ENCODE results near the gene SRRM4.
"Not testable (repeated sequence)": the region's sequence is repeated elsewhere in the genome, so short reads cannot be mapped to it uniquely, and the experiment has no call there.

The SRRM4 gene

DNA sequence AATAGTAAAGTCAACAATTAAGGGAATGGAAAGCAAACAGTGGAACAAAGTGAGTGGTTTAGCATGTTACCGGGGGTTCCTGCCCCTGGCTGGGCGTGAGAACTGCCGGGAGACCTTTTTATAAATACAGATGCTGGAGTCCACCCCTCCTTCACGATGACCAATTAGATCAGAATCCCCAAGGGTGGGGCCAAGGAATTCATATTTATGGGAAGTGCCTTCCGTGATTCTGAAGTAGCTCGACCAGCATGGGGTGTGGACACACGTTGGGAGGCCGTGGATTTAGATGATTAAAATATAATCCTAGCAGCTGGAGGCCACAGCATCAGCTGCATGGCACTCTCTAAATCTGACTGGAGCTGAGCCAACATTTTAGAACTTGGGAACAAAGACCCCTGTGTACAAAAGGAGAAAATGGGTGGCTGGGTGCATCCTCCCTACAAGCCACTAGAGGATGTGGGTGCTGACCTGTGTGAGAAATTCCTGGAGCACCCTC lies 87.9 kb downstream of the SRRM4 start:
- no peak for DNase-seq (ENCODE audit: low read depth, low spot score)

DNA sequence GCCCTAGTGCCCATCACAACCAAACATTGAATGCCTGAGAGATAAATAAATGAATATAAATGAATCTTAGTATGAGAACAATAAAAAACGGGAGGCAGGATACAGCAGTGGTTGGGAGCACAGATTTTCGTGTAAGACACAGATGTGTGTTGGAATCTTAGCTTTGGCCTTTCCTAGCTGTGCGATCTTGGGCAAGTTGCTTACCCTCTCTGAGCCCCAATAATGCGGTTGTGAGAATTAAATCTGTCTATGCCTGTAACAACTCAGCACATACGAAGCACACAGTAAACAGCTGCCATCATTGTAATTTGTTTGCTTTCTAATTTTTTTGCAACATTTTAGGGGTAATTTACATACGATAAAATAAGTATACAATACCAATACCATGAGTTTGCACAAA lies 89.8 kb downstream of the SRRM4 start:
- DNase-seq (ENCODE audit: low read depth, low spot score), result no peak

DNA sequence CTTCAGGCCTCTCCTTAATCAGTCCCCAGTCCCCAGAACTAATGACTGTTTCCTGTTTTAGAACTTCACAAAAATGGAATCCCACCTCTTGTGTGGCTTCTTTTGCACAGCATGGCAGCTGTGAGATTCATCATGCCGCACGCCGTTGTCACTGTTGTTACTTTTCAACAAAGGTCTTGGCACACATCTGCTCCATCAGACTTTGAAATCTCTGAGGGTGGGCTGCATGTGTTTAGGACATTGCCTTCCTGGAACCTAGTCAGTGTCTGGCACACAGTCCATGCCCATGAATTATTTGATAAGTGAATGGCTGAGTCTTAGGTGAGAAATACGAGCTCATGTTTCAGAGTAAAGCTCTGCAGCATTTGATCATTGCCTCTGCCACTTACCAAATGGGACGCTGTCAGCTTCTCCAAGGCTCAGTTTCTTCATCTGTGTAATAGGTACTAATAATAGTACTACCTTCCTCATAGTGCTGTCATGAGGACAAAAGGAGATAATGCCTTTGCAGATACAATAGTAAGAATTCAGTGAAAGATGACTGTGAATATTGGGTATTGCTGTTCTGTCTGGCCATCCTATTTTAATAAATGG lies 90.4 kb downstream of the SRRM4 start:
- no peak for DNase-seq (ENCODE audit: low read depth, low spot score)

DNA sequence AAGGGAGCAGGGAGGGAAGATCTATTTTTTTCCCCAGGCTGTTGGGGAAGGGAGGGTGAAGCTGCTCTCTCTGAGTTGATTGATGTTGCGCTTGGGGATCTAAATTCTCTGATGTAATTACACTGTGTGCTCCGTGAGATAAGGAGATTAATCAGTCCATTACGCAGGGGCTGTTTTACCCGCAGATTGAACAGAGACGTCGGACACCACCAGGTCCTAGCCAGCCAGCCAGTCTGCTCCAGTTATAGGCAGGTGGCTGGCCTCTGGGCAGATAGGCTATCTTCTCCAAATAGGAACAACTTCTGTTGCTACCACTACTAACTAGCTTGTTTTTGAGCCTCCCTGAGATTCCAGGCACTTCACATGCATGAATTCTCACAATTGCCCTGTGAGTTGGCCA lies 91.1 kb downstream of the SRRM4 start:
- no peak for DNase-seq (ENCODE audit: low read depth, low spot score)

DNA sequence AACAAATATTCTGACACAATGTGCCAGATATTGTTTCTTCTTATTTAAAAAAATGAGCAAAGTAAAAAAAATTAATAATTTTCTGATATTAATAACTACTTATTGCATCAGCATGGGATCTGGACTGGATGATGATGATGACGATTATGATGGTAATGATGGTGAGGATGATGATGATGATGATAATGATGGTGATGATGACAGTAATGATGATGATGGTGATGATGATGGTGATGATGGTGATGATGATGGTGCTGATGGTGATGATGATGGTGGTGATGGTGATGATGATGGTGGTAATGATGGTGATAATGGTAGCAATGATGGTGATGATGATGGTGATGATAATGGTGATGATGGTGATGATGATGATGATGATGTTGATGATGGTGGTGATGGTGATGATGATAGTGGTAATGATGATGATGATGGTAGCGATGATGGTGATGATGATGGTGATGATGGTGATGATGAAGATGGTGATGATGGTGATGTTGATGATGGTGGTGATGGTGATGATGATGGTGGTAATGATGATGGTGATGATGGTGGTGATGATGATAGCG lies 94.0 kb downstream of the SRRM4 start:
- DNase-seq (ENCODE audit: low read depth, low spot score), result no peak

DNA sequence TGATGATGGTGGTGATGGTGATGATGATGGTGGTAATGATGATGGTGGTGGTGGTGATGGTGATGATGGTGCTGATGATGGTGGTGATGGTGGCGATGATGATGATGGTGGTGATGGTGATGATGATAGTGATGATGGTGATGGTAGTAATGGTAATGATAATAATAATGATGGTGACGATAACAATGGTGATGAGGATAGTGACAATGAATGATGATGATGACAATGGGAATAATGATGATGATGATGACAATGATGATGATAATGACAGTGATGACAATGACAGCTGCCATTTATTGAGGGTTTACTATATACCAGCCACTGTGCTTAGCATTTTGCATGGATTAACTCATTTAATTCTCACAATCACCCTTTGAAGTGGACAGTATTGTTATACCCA lies 94.6 kb downstream of the SRRM4 start:
- DNase-seq (ENCODE audit: low read depth, low spot score), result no peak

DNA sequence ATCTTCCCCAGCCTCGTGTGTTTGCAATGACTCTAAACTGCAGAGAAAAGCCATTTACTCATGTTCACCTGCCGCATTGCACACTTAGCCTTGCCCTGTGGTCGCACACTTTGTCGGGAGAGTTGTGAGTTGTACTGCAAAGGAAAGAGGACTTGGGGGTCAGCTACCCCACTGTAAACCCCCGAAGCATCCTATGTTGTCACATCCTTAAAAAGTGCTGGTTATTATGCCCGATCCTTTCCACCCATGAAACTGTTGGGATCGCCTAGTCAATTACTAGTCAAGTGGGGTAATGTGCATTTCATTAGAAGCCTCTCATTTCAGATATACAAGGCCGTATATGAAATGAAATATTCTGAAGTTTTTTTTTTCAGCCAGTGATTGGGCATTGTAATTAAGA lies 98.2 kb downstream of the SRRM4 start:
- DNase-seq (ENCODE audit: low read depth, low spot score), result no peak

DNA sequence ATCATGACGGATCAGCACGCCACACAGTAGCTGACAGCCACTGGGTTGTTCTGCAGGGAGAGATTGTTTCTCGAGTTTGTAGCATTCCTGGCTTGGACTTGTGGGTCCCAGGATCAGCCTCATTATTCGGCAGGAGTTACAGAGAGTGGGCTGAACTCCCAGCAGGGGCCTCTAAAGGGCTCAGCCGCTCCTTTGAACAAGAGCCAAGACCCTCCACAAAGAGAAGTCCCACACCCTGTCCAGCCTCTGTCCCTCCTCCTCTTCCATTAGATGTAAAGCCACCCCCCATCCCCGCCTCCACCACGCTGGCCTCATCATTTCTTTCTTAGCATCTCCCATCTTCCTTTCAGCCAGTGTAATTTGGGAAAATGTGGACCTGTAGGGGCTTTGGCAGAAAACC lies 100.7 kb downstream of the SRRM4 start:
- no peak for DNase-seq (ENCODE audit: low read depth, low spot score)

DNA sequence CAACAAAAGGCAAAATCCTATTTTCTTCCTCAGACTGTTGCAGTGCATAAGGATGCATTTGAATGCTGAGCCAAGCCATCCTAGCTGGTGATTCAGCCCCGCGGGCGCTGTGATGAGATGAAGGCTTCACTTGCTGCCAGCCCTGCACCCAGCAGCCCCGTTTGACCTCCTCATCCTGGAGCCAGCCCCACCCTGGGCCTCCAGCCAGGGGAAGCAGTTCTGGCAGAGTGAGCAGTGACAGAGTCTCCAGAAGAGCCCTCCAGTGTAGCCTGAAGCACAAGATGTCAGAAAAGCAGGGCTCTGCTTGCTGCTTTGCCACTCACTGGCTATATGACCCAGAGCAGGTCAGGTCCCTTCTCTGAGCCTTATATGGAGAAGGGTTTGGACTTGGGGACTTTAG lies 101.2 kb downstream of the SRRM4 start:
- DNase-seq (ENCODE audit: low read depth, low spot score), result no peak

DNA sequence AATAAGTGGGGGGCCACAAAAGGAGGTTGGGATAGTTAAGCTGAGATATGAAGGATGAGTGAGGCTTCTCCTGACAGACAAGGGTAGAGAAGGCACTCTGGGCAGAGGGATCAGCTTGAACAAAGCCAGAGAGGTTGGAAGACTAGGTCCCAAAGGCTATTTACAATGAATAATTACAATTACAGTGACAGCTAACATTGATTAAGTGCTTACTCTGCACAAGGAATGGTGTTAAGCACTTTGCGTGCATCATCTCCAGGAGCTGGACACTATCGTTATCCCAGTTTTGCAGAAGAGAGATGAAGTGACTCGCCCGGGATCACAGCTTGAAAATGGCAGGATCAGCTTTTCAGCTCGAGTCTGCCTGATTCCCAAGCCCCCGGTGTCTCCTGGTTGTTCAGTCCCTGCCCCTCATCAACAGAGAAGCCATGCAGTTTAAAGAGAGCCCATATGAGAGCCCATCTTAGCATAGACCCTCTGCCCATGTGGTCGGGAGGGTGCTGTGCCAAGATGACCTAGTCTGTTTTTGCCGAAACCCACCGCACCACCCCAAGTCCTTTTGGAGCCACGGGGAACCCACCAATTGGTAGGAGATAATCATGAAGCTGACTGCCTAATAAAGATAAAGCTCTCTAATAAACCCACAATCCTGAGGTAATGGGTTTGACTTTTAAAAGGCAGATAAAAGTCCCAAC lies 107.5 kb downstream of the SRRM4 start:
- DNase-seq (ENCODE audit: low read depth, low spot score), result no peak

DNA sequence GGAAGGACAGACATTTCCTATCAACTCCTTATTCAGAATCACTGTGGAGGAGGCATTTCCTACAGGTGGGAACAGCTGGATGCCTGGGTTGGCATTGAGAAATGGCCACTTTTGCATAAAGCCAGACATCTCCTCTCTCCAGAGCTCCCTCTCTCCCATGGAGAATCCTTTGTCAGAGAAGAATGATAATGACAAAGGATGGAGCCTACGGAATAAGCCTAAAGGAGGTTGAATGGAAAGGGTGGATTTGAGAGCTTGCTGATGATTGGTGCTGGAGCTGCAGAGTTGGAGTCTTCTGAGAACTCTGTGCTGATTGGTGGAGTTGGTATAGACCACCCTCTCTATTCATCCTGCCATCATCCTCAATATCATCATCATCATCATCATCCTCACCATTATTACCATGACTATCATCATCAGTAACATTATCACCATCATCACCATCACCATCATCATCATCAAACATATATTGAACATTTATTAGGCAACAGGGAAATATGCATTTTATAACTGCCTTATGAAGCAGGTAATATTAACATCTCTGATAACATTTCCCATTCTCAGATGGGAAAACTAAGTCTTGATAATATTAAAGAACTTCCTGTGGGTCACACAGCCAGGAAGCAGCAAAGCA lies 108.2 kb downstream of the SRRM4 start:
- no peak for DNase-seq (ENCODE audit: low read depth, low spot score)

DNA sequence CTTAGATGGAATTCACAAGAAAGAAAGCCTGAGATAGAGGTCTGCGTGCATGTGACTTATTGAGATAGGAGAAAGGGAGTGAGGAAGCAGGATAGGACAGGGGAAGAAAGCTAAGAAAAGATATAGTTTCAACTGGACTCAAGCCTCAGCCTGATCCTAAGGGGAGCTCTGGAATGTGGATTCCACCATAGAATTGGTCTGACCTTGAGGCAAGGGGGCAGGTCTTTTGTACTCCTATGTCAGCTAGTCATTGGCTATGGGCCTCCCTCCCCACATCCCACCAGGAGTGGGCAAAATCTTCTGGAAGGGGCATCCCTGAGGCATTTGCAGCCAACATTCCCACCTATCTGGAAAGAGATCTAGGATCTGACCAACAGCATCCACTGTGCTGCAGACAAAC lies 108.9 kb downstream of the SRRM4 start:
- DNase-seq (ENCODE audit: low read depth, low spot score), result no peak

DNA sequence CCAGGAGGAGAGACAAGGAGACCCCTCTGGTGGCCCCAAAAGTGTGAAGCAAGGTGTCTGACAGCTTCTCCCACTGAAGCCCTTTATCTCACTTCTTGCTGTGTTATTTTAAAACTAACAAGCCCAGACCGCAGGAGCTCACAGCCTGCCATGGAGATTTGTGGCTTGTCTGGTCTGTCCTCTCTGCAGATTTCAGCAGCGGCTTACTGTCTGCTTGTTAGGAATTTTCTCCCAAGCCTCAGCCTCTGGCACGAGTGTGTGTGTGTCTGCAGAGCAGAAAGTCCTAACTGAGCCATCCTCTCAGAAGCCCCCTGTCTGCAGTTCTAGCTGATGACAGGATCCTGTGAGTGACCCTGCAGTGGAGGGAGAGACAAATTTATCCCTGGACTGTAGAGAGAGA lies 109.5 kb downstream of the SRRM4 start:
- no peak for DNase-seq (ENCODE audit: low read depth, low spot score)

DNA sequence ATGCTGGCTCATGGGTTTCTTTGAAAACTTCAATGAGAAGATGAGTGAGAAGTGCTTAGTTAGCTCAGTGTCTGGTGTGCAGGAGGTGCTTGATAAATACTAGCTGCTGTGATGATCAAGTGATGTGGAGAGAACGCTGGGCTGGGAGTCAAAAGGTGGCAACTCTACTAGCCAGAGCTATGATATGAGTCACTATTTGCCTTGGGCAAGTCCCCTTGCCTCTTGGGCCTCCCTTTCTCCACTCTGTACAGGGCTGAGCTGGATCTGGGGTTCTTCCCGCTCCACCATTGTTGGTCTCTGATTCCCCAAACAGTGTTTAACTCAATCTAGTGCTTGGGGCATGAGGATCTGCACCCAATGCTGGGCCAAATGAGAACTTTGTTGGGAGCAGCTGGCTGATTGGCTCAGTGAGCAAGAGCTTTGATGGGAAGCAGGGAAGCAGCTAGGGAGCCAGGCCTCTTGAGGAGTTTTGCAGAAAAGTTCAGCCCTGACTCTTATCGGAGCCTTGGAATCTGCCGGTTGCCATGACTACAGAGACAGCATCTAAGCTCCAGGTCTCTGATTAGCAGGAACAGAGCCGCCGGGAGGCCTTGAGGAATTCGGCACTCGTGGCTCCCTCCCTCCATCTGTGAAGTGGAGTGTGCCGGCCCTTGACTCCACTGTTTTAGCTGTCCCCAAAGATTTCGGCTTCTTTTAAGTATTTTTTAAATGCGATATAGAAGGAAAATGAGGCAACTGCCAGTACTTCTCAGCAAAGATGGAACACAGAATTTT lies 115.3 kb downstream of the SRRM4 start:
- DNase-seq (ENCODE audit: low read depth, low spot score), result no peak

DNA sequence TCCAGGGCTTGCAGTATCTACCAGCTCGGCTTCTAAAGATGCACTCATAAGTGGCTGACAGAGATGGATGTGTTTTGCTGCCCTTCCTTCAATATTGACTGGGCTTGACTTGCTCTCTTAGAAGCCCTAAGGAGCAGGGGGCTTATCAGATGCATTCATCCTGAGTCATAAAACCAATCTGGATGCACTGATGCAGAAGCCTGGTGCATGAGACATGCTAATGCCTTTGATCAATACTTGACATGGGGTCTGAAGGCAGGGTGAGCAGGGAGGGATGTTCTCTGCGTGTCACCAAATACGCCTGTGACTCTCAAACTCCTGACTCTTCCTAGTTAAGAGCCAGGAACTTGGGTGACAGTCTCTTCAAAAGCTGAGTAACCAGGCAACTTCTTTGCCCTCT lies 119.6 kb downstream of the SRRM4 start:
- no peak for DNase-seq (ENCODE audit: low read depth, low spot score)

DNA sequence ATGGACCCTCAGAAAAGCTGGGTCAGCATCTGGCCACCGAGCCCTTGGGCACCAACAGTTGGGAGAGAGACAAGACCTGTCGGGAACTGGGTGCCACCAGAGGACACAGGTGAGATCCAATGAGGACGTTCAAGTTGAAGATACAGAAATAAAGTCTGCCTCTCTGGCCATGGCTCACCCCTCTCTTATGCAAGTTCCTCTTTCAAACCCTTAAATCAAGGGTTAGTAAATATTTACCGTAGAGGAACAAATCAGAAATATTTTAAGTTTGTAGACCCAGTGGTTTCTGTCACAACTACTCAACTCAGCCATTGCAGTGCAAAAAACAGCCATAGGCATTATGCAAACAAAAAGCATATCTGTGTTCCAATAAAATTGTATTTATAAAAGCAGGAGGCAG lies 120.9 kb downstream of the SRRM4 start:
- DNase-seq (ENCODE audit: low read depth, low spot score), result no peak

DNA sequence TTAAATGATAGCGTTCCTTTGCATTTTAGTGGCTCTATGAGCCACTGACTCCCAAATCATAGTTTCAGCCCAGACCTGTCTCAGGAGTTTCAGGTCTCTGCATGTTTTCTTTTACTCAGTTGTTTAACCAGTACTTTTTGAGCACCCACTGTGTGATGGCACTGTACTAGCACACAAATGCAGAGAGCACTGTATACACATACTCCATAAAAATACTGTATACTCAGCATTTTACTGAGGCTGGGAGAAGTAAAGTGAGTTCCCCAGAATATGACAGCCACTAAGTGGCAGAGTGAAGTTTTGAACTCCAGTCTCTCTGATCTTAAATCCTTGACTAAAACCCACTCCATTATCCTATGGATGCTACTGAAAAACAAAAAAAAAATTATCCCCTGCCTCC lies 121.4 kb downstream of the SRRM4 start:
- DNase-seq (ENCODE audit: low read depth, low spot score), result no peak

DNA sequence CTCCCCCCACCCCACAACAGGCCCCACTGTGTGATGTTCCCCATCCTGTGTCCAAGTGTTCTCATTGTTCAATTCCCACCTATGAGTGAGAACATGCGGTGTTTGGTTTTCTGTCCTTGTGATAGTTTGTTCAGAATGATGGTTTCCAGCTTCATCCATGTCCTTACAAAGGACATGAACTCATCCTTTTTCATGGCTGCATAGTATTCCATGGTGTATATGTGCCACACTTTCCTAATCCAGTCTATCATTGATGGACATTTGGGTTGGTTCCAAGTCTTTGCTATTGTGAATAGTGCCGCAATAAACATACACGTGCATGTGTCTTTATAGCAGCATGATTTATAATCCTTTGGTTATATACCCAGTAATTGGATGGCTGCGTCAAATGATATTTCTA lies 123.6 kb downstream of the SRRM4 start:
- DNase-seq (ENCODE audit: low read depth, low spot score), result not testable (repeated sequence)

DNA sequence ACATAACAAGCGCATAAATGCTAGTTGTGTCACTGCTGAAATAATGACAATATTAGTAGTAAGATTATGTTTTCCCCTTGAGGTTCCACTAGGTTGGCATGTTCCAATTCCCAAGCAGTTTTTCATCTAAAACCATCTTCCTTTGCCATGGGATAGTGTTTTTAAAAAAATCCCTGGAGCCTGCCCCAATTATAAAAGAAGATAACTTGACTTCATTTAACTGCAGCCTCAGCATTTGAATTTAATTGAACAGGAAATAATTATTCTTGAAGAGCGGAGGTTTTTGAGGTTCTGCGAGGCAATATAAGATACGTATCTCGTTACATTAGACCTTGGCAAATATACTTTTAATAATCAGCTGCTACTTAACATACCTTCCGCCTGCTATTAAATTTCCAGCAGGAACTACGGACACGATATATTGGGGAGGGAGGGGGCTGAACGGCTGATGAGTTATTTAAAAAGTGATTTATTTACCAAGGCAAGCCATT lies 132.2 kb downstream of the SRRM4 start:
- DNase-seq (ENCODE audit: low read depth, low spot score), result no peak

DNA sequence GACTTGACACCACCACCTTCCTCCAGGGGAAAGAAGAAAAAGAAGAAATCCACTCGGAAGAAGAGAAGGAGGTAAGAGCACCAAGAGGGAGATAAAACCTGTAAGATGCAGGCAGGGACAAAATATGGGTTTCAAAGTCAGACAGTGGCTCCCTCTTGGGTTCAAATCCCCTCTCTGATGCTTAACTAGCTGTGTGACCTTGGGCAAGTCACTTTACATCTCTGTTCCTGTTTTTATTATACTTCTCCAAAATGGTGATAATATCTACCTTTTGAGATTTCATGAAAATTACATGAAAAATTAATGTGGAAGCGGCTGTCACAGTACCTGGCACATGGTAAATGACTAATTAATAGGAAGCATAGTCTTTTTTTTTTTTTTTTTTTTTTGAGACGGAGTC lies 133.0 kb downstream of the SRRM4 start:
- no peak for DNase-seq (ENCODE audit: low read depth, low spot score)

DNA sequence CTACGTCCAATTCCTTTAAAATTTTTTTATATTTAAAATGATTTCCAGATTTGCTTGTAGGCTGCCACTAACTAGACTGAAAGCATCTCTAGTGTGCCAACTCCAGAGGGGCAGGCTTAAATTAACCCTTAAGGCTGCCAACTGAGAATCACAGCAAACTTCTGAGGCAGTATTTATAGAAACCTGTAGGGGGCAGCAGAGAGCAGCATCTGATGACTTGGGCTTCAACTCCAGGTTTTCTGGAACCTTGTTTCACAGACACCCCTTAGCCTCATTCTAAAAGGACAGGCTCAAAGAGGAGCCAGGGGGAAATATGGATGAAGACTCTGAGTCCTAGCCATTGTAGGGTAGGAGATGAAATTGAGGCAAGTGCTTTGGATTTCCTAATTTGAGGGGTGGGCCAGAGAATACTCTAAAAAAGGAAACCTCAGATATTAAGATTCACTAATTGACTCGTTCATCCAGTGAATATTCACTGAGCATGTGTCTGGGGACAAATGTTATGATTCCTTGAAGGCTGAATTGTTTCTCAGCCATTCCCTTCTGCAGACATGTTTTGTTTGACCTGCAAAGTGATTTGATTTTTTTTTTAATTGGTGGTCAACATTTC lies 134.1 kb downstream of the SRRM4 start:
- no peak for DNase-seq (ENCODE audit: low read depth, low spot score)

DNA sequence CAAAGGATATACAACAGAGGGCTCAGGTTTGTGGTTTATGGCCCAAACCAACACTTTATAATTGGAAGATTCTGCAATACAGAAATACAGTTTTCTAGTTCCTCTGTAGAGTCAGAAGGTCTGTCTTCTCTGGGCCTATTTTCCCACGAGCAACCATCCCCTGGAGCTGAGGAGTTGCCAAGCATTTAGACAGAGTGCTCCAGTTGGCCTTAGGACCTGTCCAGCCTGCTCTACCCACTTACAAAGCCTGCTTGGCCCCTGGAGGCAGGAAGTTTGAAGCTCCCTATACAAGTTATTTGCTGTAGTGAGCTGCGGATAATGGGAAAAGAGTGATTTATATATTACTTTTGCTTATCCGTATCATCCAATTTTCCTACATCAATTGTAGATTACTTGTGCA lies 136.6 kb downstream of the SRRM4 start:
- DNase-seq (ENCODE audit: low read depth, low spot score), result no peak

Data from brain pericyte (primary cell).